ENCODE measurements around the gene KBTBD8. TPM values are rescaled to one million over a fixed set of nuclear protein-coding genes. Genes with fewer than 3 reads are reported as not detected.

KBTBD8 gene
- 1 to 10 TPM in 4 of 6 experiments, under 1 TPM in 2; 0.50 to 2.2 (median 1.2) TPM for total RNA-seq
- long read RNA-seq: 0 reads

GRCh38 chr3:66998113-66998903 lies at the start of gene KBTBD8:
KBTBD8 (plus strand) TSS chr3:66998307; CDS start chr3:66998356, 49 bp downstream.
- 0% methylated on average over 26 of the region's 75 CpGs for WGBS (ENCODE audit: insufficient coverage, low coverage, low lambda C conversion rate, missing lambda C conversion rate)
- TF ChIP-seq POLR2A (IDR thresholded peaks at IDR 0.05): peak; percentile 60
- TF ChIP-seq, protein P1, sequence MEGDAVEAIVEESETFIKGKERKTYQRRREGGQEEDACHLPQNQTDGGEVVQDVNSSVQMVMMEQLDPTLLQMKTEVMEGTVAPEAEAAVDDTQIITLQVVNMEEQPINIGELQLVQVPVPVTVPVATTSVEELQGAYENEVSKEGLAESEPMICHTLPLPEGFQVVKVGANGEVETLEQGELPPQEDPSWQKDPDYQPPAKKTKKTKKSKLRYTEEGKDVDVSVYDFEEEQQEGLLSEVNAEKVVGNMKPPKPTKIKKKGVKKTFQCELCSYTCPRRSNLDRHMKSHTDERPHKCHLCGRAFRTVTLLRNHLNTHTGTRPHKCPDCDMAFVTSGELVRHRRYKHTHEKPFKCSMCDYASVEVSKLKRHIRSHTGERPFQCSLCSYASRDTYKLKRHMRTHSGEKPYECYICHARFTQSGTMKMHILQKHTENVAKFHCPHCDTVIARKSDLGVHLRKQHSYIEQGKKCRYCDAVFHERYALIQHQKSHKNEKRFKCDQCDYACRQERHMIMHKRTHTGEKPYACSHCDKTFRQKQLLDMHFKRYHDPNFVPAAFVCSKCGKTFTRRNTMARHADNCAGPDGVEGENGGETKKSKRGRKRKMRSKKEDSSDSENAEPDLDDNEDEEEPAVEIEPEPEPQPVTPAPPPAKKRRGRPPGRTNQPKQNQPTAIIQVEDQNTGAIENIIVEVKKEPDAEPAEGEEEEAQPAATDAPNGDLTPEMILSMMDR (IDR thresholded peaks at IDR 0.05): no peak
- ATAC-seq: peak; percentile 98 to 100 (median 99)
- DNase-seq: peak; percentile 98 to 100 (median 99)
- intact Hi-C loops (cut with DNase I): no loop called here
- Histone ChIP-seq H3K4me1 (no peaks in the 10 kb centered on the region), H3K4me3 (peak within 1 kb of the TSS; percentile 89 to 92 (median 90)), H3K36me3 (no peaks in the 10 kb centered on the region), H3K9me3 (no peaks in the 10 kb centered on the region), H3K27ac (peak within 1 kb of the TSS in 2 of 3 donors; percentile 29 to 48), H3K27me3 (peaks cover 0 to 7% of the 10 kb centered on the region in 2 donors)

- intact Hi-C loops (cut with DNase I): no loop called here
- Histone ChIP-seq H3K27me3 (no peaks in the 10 kb centered on the region), H3K9me3 (no peaks in the 10 kb centered on the region), H3K4me3 (no peak overlapping the region), H3K36me3 (no peaks in the 10 kb centered on the region), H3K27ac (no peak overlapping the region), H3K4me1 (no peaks in the 10 kb centered on the region)
- DNase-seq (no peak), ATAC-seq (no peak)
- WGBS (ENCODE audit: insufficient coverage, low coverage, low lambda C conversion rate, missing lambda C conversion rate): 55% methylated on average over 2 of the region's 2 CpGs
- TF ChIP-seq, protein P1 (IDR thresholded peaks at IDR 0.05): no peak
- no peak for TF ChIP-seq POLR2A (IDR thresholded peaks at IDR 0.05)
These were observed 49.3 kb upstream of the KBTBD8 start for GRCh38 chr3:66948838-66949237.

GRCh38 chr3:66949898-66950297 lies 48.2 kb upstream of the KBTBD8 start:
- Histone ChIP-seq H3K27me3 (no peaks in the 10 kb centered on the region), H3K9me3 (no peaks in the 10 kb centered on the region), H3K27ac (no peak overlapping the region), H3K4me1 (no peaks in the 10 kb centered on the region), H3K4me3 (no peak overlapping the region), H3K36me3 (no peaks in the 10 kb centered on the region)
- WGBS (ENCODE audit: insufficient coverage, low coverage, low lambda C conversion rate, missing lambda C conversion rate): 70% methylated on average over 3 of the region's 3 CpGs
- TF ChIP-seq, protein P1 (IDR thresholded peaks at IDR 0.05): no peak
- TF ChIP-seq POLR2A (IDR thresholded peaks at IDR 0.05): no peak
- no peak for DNase-seq
- no peak for ATAC-seq
- intact Hi-C loops (cut with DNase I): no loop called here

DNA sequence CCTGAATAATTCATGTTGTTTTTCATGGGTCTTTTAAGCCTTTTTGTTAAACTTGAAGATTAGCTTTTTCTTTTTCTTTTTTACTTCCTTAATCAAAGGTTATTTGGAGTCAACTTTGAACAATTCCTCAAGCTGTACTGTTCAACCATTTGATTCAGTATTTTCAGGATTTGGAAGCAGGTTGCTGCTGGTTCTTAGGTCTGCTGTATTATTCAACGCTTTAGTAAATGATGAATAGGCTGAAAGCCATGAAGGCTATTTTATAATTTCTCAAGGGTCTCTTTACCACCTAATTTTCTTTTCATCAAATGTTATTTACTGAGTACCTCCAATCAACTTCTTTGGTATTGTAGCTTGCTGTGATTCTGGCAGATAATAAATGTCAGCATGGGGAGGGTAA lies 45.8 kb upstream of the KBTBD8 start:
- Histone ChIP-seq H3K4me1 (no peaks in the 10 kb centered on the region), H3K4me3 (no peak overlapping the region), H3K27me3 (no peaks in the 10 kb centered on the region), H3K9me3 (no peaks in the 10 kb centered on the region), H3K27ac (no peak overlapping the region), H3K36me3 (no peaks in the 10 kb centered on the region)
- WGBS (ENCODE audit: insufficient coverage, low coverage, low lambda C conversion rate, missing lambda C conversion rate): 50% methylated on average over 1 of the region's 1 CpG
- ATAC-seq (no peak), DNase-seq (no peak)
- no peak for TF ChIP-seq POLR2A (IDR thresholded peaks at IDR 0.05)
- TF ChIP-seq, protein P1 (IDR thresholded peaks at IDR 0.05): no peak
- intact Hi-C loops (cut with DNase I): no loop called here
